T-helper 2 cell treated with Interferon-gamma antibody and Interleukin-4, amounts not matched to agents 100 ng/mL and 5 ng/mL, for 36 hours (primary cell): ENCODE measurements around the gene GFY. TPM values are rescaled to one million over a fixed set of nuclear protein-coding genes. Genes with fewer than 3 reads are reported as not detected.

Source experiments
- intact Hi-C: fragments of 100-400 bp; cut with micrococcal nuclease; formaldehyde crosslinking; loops from one replicate; pipeline ENCODE4 v1.15.1; 2023
- total RNA-seq: library from RNA; stranded (reverse); gene quantifications from 2 replicates; pipeline ENCODE4 v1.2.3, GENCODE V29; 2022

GFY gene, protein sequence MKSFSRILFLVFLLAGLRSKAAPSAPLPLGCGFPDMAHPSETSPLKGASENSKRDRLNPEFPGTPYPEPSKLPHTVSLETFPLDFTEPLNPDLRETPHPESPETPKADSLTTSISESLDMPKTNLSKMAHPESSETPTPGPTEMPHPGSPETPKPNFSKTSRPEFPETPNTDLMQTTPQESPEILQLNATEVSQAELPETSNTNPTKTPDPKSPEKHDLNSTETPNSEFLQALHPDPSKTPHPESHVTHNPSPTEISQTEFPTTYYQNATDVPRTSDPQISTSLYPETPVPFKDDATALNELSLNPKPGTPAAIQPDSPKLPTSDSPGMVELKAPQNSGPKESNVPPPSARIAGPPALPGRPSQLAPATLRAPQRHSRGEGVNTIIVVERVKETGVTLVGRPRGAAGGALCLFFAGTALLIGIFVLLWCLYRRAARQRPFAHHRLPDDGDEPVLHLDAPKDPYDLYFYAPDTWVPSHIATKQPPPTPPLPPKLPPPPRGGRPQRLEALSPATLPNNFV
- total RNA-seq, result not detected in 2 replicates

DNA sequence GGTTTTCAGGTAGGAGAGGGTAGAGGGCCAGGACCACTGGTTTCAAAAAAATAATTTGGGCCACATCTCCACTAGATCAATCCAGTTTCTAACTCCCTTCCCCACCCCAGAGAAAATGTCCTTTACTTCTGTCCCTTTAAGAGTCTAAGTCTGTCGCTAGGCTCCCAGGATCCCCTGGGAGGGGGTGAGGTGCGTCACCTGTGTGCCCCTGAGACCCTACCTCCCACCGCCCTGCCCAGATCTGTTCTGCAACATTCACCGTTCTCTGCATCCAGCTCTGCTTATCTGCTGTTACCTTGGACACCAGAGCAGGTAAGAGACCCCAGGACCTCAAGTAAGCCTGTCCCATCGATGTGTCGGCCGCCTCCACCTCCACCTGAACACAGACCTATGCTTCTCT lies at the start of gene GFY:
Gene GFY (plus strand): TSS at position 211 of the 400 bp plus-strand sequence. CDS start 1,043 bp downstream, outside the sequence.
- intact Hi-C loops, result no loop called here

DNA sequence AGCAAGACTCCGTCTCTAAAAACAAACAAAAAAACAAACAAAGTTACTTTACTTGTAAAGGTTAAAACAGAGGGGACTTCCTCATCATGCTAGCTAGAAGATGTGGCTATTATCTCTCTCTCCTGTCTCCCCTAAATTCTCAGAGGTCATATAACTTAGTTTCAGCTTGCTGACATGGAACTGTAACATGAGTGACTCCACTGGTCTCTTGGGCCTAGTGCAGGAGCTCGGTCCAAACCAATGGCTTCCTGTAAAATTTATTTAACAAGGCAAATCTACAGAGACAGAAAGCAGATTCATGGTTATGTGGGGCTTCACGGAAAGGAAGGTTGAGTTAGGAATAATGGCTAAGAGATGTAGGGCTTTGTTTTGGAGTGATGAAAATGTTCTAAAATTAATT lies 46.7 kb upstream of the GFY start:
- intact Hi-C loops, result no loop called here

DNA sequence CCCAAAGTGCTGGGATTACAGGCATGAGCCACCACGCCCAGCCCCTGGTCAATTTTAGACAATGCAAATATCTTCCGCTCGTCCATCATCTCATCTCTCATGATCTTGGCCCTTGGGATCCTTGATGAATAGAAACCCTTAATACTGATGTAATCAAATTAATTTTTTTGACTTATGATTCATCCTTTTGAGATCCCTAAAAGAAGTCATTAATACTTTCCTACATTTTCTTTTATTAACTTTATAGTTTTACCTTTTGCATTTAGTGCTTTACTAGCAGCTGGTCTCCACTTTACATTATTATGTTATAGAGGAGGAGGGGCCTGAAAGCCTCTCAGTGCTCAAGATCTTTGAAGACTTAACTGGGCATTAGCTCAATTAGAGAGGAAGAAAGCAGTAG lies 44.8 kb upstream of the GFY start:
- intact Hi-C loops, result no loop called here

DNA sequence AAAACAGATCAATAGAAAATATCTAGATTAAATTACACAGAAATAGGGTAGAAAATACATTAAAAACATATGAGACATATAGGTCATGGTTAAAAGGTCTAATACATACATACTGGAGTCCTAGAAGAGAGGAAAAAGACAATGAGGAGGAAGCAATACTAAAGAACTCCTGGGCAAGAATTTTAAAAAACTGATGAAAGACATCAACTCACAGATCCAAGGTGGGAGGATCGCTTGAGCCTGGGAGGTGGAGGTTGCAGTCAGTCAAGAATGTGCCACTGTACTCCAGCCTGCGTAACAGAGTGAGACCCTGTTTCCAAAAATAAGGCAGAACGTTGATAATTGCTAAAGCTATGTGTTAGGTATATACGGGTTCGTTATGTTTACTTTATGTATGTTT lies 42.5 kb upstream of the GFY start:
- intact Hi-C loops, result no loop called here

DNA sequence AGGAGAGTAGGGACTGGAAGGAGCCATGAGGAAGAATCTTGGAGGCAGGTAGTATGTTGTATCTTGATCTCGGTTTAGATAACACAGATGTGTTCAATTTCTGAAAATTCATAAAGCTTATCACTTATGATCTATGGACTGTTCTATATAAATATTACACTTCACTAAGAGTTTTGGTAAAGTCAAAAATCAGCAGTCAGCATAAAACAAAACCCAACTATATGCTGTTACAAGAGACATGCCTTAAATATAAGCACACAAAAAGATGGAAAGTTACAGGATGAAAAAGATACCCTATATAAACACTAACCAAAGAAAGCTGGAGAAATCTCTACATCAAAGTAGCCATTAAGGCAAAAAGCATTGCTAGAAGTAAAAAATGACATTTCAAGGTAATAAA lies 41.6 kb upstream of the GFY start:
- intact Hi-C loops, result no loop called here

DNA sequence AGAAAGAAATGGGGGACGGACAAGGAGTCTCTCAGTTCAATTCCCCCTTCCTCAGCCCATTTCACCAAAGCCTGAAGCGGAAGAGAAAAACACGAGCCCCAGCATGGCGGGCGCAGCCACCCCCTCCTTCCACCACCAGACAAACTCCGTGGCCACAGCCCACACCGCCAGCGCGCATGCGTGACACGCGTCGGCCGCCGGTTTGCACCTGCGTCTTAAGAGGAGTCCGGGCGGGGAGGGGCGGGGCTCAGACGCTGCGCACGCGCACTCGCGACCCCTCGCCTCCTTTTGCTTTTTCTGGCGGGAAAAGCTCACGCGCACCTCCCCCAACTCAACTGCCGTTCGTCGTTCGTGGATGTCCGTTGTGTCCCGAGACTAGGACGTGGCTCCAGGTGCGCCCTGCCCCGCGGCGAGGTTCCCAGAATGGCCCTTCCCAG lies 37.2 kb upstream of the GFY start, which contains the start of gene KASH5:
Gene KASH5 (plus strand): TSS at position 314 of the 437 bp plus-strand sequence. CDS start 2,635 bp downstream, outside the sequence.
- intact Hi-C loops, result no loop called here

DNA sequence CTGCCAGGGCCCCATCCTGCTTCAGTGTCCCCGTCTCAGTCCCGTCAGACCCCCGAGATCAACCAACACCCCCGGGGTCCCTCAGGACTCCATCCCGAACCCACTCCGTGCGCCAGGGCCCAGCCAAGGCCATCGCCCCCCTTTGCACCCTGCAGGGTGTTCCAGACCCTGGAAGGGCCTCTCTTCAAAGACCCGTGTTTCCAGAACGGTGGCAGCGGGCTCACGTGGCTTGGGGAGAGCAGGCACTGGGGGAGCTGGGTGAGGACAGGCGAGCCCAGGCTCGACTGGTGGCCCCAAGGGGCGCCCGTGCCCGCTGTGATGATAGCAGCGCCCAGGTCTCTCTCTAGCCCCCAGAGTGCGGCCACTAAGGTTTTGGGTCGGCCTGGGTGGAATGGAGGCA lies 35.8 kb upstream of the GFY start:
- intact Hi-C loops, result no loop called here

DNA sequence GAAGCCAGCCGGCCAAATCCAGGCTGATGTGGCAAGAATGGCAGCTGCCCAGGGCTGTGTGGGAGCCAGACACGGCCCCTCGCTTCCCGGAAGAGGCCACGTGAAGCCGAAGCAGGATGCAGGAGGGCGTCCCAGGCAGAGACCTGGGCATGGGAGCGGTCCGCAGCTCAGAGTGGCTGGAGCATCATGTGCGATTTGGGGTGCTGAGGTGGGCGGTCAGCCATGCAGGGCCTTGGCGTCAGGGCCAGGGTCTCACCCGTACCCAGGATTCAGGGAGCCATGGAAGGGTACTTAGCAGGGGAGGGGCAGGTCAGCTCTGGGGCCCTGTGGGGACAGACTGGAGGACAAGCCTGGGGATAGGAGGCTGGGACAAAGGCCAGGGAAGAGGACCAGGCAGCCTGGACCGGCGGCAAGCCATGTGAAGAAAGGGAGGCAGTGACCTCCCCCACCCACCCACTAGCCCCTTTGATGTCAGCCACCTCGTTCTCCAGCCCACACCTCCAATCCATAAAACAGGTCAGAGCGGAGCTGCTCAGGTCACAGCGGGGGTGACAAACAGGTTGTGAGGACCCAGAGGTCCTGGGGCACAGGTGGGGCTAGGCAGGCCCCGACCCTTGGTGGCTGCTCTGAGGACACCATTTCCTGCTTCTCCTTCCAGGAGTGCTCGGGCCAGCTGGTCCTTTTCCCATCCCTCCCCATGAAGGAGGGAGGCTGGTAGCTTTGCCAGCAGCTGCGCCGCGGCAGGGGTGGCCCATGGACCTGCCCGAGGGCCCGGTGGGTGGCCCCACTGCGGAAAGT lies 34.9 kb upstream of the GFY start:
- intact Hi-C loops, result no loop called here

DNA sequence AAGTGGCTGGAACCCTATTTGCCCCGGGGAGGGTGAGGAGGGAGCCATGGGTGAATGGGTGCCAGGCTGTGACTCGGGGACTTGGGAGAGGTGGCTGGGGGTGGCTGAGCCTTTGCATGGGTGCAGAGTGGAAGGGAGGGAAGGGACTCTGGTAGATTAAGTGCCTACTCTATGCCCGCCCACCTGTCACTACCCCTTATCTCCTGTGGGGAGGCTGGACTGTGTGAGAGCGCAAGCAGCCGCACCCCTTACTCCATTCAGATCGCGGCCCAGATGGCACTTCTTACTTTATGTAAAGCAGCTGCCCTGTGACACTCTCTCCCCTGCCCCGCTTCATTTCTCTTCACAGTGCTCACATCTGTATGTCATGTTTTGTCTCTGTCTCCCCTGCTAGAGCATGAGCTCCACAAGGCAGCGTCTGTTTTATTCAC lies 34.2 kb upstream of the GFY start:
- intact Hi-C loops, result no loop called here

DNA sequence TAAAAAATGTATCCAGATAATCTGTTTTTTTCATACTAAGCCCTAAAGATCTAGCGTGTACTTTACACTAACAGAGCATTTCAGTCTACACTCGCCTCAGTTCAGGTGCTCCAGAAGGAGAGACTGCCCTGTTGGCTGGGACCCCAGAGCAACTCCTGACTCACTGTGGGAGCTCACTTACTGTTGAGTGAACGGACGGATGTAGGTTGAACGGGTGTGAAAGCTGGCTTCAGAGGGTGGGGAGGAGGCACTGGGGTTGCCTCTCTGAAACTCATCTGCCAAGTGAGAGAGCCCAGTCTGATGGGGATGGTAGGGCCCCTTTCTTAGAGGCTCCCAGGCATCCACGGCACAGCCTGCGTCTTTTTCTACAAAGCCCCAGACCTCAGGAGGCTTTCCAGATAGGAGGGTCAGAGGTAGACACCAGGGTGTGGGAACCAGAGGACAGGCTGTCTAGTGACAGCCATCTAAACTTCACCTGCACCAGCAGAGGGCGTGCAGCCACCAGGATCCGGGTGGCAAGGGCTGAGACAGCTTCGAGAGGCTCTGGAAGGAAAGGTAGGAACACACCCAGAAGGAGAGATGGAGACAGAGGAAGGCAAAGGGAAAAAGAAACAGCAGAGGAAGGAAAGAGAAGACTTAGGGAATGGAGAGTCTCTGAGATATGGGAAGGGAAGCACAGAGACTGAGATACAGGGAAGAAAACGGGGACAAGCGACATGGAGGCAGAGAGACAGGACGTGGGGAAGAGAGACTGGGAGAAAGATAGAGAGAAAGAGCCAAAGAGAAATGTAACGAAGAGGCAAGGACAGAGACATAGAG lies 33.4 kb upstream of the GFY start:
- intact Hi-C loops, result loop anchor here (1.0 kb wide), 4 partner anchors 39 to 83 kb away; partner anchors contain the start of gene FLT3LG

DNA sequence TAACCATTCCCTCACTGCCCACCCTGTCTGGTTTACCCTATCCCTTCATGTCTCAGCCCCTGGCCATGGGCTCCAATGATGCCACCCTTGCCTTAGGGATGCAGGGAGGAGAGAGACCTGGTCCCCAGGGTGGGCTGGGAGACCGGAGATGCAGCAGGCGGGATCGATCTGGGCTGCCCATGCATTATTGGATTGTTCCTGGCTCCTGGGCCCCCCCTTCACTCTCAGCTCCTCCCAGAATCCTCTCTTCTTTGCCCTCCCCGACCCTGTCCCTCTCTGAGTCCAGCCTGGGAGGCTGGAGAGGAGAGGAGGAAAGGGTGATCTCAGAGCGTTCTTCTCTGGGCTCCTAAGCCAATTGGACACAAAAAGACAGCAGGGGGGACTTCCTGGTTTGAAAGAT lies 31.3 kb upstream of the GFY start:
- intact Hi-C loops, result no loop called here

DNA sequence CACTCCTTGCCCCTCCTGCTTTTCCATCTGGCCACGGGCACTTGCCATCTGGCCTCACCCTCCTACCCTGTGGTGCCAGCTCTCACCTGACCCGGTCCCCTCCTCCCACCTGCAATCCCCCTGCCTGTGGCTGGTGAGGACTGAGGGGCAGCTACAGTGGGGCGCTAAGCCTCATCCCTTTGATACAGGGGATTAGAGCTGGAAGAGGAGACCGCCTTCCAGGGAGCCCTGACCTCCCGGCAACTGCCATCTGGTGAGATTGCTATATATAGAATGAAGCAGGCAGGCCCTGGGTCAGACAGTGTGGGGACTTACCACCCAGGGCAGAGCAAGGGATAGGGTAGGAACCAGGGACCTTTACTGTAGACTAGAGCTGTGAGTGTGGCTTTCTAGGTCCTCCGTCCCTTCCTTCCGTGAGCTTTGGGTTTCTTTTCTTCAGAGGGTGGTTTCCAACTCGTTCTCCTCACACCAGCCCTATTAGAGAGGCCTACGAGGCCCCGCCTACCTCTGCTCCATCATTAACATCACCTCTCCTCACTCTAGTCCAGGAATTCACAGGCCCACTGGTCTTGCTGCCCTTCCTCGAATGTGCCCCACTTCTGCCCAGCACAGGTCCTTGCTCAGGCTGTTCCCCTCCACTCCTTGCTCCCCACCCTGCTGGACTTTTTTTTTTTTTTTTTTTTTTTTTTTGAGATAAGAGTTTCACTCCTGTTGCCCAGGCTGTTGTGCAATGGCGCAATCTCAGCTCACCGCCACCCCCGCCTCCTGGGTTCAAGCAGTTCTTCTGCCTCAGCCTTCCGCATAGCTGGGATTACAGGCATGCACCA lies 29.4 kb upstream of the GFY start:
- intact Hi-C loops, result no loop called here

DNA sequence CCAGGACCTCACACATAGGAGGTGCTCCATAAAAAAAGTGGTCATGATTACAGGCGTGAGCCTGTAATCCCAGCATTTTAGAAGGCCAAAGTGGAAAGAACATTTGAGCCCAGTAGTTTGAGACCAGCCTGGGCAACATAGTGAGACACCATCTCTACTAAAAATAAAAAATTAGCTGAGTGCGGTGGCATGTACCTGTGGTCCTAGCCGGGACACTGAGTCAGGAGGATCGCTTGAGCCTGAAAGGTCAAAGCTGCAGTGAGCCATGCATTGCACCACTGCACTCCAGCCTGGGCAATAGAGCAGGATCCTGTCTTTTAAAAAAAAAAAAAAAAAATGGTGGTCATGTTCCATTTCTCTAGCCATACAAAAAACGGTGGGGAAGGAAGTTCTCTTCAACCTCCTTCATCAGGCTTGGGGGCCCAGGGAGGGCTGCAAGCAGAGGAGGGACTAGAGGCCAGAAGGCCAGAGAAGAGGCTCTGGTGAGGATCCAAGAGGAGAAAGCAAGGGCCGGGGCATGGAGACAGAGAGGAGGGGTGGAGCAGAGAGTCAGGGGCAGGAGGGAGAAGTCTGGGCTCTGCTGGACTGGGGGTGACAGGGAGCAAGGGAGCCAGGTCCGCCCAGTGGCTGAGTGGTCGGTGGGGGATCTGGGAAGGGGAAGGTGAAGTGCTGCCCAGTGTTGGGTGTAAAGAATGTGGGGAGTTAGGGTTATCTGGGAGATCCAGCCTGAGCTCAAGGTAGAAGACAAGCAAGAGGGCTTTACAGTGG lies 28.3 kb upstream of the GFY start:
- intact Hi-C loops, result no loop called here

DNA sequence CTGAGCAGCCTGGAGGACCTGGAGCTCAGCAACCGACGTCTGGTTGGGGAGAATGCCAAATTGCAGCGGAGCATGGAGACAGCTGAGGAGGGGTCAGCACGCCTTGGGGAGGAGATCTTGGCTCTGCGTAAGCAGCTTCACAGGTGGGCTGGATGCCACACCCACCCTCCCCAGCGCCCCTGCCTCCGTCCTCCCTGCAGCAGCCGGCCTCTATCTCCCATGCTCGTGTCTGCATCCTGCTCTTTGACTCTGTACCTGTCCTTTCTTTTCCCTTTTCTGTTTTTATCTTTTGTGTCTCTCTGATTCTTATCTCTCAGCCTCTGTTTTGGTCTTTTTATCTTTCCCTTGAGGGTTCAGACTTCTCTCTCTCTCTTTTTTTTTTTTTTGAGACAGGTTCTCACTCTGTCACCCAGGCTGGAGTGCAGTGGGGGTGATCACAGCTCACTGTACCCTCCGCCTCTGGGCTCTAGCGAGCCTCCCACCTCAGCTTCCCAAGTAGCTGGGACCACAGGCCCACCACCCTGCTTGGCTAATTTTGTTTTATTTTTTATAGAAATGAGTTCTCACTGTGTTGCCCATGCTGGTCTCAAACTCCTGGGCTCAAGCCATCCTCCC lies 27.1 kb upstream of the GFY start:
- intact Hi-C loops, result no loop called here

DNA sequence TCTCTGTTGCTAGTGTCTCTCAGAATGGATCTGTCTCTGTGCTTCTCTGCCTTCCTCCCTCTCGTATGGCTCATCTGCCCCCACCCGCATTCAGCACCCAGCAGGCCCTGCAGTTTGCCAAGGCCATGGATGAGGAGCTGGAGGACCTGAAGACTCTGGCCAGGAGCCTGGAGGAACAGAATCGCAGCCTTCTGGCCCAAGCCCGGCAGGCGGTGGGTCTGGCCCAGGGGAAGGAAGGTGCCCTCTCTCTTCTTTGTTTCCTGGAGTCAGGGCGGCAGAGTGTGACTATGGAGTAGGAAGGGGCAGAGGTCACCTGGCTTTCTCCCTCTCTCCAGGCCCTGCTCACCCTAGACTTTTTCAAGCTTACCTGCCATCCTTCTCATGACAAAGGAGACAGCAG lies 26.3 kb upstream of the GFY start:
- intact Hi-C loops, result no loop called here

DNA sequence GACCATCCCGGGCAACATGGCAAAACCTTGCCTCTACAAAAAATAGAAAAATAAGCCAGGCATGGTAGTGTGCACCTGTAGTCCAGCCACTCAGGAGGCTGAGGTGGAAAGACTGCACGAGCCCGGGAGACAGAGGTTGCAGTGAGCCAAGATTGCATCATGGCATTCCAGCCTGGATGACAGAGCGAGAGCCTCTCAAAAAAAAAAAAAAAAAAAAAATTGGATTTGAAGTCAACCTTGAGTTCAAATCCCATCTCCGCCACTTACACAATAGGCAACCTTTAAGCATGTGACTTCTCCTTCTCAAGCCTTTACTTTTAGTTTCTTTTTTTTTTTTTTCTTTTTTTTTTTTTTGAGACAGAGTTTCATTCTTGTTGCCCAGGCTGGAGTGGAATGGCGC lies 25.2 kb upstream of the GFY start:
- intact Hi-C loops, result no loop called here

DNA sequence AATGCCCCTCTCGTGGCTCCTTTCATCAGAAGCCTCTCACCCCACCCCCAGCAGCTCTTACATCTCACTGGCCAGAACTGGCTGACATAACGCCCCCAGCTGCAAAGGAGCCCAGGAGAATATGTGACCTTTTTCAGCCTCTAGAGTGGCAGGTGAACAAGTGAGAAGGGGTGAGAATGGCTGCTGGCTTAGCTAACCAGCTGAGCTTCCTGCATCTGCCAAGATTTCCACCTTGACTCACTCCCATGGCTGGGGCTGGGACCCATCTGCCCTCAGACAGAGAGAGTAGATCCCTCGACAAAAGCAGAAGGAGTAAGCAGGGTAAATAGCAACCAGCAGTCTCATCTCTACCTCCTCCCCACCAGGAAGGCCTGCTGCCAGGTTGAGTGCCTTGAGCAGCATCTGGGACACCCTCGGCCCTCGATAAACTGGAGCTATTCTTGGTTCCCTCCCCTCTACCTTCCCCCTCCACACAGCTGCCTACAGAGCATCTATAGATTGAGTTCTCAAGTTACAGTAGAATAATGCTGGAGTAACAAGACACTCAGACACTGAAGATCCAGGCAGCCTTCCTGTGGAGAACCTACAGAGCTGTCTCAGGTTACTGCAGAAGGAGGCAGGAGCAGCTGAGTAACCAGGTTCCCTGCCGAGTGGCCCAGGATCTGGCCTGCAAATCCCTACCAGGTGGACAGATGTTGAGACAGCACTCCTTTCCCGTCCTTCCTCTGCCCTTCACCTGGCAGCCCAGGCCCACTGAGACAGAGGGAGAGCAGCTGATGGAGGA lies 21.6 kb upstream of the GFY start:
- intact Hi-C loops, result no loop called here

DNA sequence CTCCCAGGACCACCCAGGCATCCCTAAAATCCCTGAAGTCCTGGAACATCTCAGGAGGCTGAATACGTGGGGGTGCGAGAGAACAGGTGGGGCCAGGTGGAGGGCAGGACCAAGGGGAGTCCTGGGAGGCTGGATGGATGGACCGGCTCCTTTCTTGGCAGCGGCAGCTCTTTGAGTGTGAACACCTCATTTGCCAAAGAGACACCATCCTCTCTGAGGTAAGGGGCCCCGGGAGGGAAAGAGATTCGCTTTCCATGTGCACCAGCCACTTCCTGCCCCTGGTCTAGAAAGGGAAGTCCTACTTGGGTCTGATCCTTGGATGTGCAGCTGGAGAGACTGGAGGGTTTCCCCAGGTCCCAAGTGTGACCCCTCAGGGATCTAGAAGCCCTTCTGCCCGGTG lies 18.1 kb upstream of the GFY start:
- intact Hi-C loops, result no loop called here
